ENCODE data around the gene FER. TPM values are rescaled to one million over a fixed set of nuclear protein-coding genes. Genes with fewer than 3 reads are reported as not detected.
"Not testable (repeated sequence)": the region's sequence is repeated elsewhere in the genome, so short reads cannot be mapped to it uniquely, and the experiment has no call there.

FER gene
- total RNA-seq, 1 donor from 2014 or later = 19.2 TPM

GRCh38 chr5:108966910-108967309 is 219.2 kb downstream of the FER start:
- no peaks in the 10 kb centered on the region for H3K9me3 ChIP-seq

GRCh38 chr5:108974594-108974993 is 226.9 kb downstream of the FER start:
- no peaks in the 10 kb centered on the region for H3K27me3 ChIP-seq
- H3K4me1 ChIP-seq = no peaks in the 10 kb centered on the region
- H3K27ac ChIP-seq = no peak overlapping the region
- H3K36me3 ChIP-seq = no peaks in the 10 kb centered on the region
- DNase-seq (ENCODE audit: extremely low spot score in 2 of 2) = no peak
- intact Hi-C loops (cut with DNase I) = no loop called here
- no peak overlapping the region for H3K4me3 ChIP-seq
- TF ChIP-seq POLR2AphosphoS5 (IDR thresholded peaks at IDR 0.05; ENCODE audit: insufficient read depth in 1 of 2, low read depth in 1 of 2) (no peak), POLR2A (IDR thresholded peaks at IDR 0.05) (no peak), CTCF (IDR thresholded peaks at IDR 0.05) (no peak)
- no peaks in the 10 kb centered on the region for H3K9me3 ChIP-seq

More at GRCh38 chr5:108966910-108967309, 219.2 kb downstream of the FER start:
- Histone ChIP-seq H3K27me3 (no peaks in the 10 kb centered on the region), H3K27ac (no peak overlapping the region), H3K4me3 (no peak overlapping the region), H3K36me3 (no peaks in the 10 kb centered on the region), H3K4me1 (no peaks in the 10 kb centered on the region)
- TF ChIP-seq POLR2AphosphoS5 (IDR thresholded peaks at IDR 0.05; ENCODE audit: insufficient read depth in 1 of 2, low read depth in 1 of 2) (no peak), POLR2A (IDR thresholded peaks at IDR 0.05) (no peak), CTCF (IDR thresholded peaks at IDR 0.05) (no peak)
- intact Hi-C loops (cut with DNase I) = no loop called here
- no peak for DNase-seq (ENCODE audit: extremely low spot score in 2 of 2)

- no peak overlapping the region for H3K27ac ChIP-seq
- no peak overlapping the region for H3K4me3 ChIP-seq
- intact Hi-C loops (cut with DNase I) = no loop called here
- no peaks in the 10 kb centered on the region for H3K36me3 ChIP-seq
- no peak for DNase-seq (ENCODE audit: extremely low spot score in 2 of 2)
- no peaks in the 10 kb centered on the region for H3K4me1 ChIP-seq
- no peak for TF ChIP-seq CTCF (IDR thresholded peaks at IDR 0.05)
- TF ChIP-seq POLR2A (IDR thresholded peaks at IDR 0.05) = no peak
- no peak for TF ChIP-seq POLR2AphosphoS5 (IDR thresholded peaks at IDR 0.05; ENCODE audit: insufficient read depth in 1 of 2, low read depth in 1 of 2)
- H3K27me3 ChIP-seq = no peaks in the 10 kb centered on the region
- H3K9me3 ChIP-seq = no peaks in the 10 kb centered on the region
Measured at GRCh38 chr5:108975697-108976096, 228.0 kb downstream of the FER start.

- intact Hi-C loops (cut with DNase I) = no loop called here
- Histone ChIP-seq H3K27me3 (no peaks in the 10 kb centered on the region), H3K9me3 (no peaks in the 10 kb centered on the region), H3K4me1 (no peaks in the 10 kb centered on the region), H3K36me3 (peaks cover 0 to 7% of the 10 kb centered on the region in 2 donors), H3K27ac (no peak overlapping the region), H3K4me3 (no peak overlapping the region)
- no peak for DNase-seq (ENCODE audit: extremely low spot score in 2 of 2)
- no peak for TF ChIP-seq POLR2AphosphoS5 (IDR thresholded peaks at IDR 0.05; ENCODE audit: insufficient read depth in 1 of 2, low read depth in 1 of 2)
- TF ChIP-seq POLR2A (IDR thresholded peaks at IDR 0.05) = no peak
- no peak for TF ChIP-seq CTCF (IDR thresholded peaks at IDR 0.05)
Measured at GRCh38 chr5:108983461-108984092, 235.9 kb downstream of the FER start.

- Histone ChIP-seq H3K9me3 (no peaks in the 10 kb centered on the region), H3K36me3 (peaks cover 0 to 7% of the 10 kb centered on the region in 2 donors), H3K27me3 (no peaks in the 10 kb centered on the region), H3K4me3 (no peak overlapping the region), H3K27ac (no peak overlapping the region), H3K4me1 (no peaks in the 10 kb centered on the region)
- TF ChIP-seq CTCF (IDR thresholded peaks at IDR 0.05) = no peak
- no peak for TF ChIP-seq POLR2AphosphoS5 (IDR thresholded peaks at IDR 0.05; ENCODE audit: insufficient read depth in 1 of 2, low read depth in 1 of 2)
- no peak for TF ChIP-seq POLR2A (IDR thresholded peaks at IDR 0.05)
- intact Hi-C loops (cut with DNase I) = no loop called here
- DNase-seq (ENCODE audit: extremely low spot score in 2 of 2) = no peak
Measured at GRCh38 chr5:108989761-108990392, 242.2 kb downstream of the FER start.

GRCh38 chr5:108992396-108993085 is 244.8 kb downstream of the FER start:
- H3K9me3 ChIP-seq; DNase-seq (ENCODE audit: extremely low spot score in 2 of 2); H3K4me1 ChIP-seq; H3K36me3 ChIP-seq; H3K27ac ChIP-seq; H3K4me3 ChIP-seq; H3K27me3 ChIP-seq; intact Hi-C loops (cut with DNase I): not testable (repeated sequence)

- H3K4me1 ChIP-seq; H3K27ac ChIP-seq; DNase-seq (ENCODE audit: extremely low spot score in 2 of 2); H3K36me3 ChIP-seq; H3K27me3 ChIP-seq; intact Hi-C loops (cut with DNase I); H3K9me3 ChIP-seq; H3K4me3 ChIP-seq: not testable (repeated sequence)
Measured at GRCh38 chr5:108993440-108993839, 245.7 kb downstream of the FER start.
